Neural crest cell (in vitro differentiated cells): ENCODE data around the gene CAPN5. TPM values are rescaled to one million over a fixed set of nuclear protein-coding genes. Genes with fewer than 3 reads are reported as not detected.
"Not testable (repeated sequence)": the region's sequence is repeated elsewhere in the genome, so short reads cannot be mapped to it uniquely, and the experiment has no call there.

Experiments
- DNase-seq: peaks from one replicate; pipeline ENCODE4 v3.0.0; 2021; ENCODE audit warnings: low read depth, mixed read lengths, low spot score
- H3K27ac Mint-ChIP-seq: one replicate; pipeline ENCODE4 v1.8.0; 2021; ENCODE audit warnings: mild to moderate bottlenecking, mixed read lengths; ENCODE audit not compliant: unreplicated experiment
- H3K27me3 Mint-ChIP-seq: 2 replicates; pipeline ENCODE4 v1.8.0; 2021; ENCODE audit warnings: low read depth, mild to moderate bottlenecking, mixed read lengths
- H3K36me3 Mint-ChIP-seq: 2 replicates; pipeline ENCODE4 v1.8.0; 2021; ENCODE audit warnings: low read depth, mild to moderate bottlenecking, mixed read lengths
- H3K4me1 Mint-ChIP-seq: 2 replicates; pipeline ENCODE4 v1.8.0; 2021; ENCODE audit warnings: mixed read lengths
- H3K4me3 Mint-ChIP-seq: one replicate; pipeline ENCODE4 v1.8.0; 2021; ENCODE audit warnings: mild to moderate bottlenecking, mixed read lengths
- H3K9me3 Mint-ChIP-seq: 2 replicates; pipeline ENCODE4 v1.8.0; 2021; ENCODE audit warnings: mixed read lengths
- total RNA-seq: library from RNA; stranded (reverse); gene quantifications from 2 replicates; pipeline ENCODE4 v1.2.1, GENCODE V29; 2021
- TF ChIP-seq, protein P1 (sequence below): fragments of 200-600 bp; sonication (generic); conservative IDR thresholded peaks from 2 replicates; pipeline ENCODE4 v1.5.0; 2021; ENCODE audit warnings: antibody characterized with exemption, mild to moderate bottlenecking

The CAPN5 gene
- total RNA-seq, 1 donor from 2014 or later: 25.8 TPM

DNA sequence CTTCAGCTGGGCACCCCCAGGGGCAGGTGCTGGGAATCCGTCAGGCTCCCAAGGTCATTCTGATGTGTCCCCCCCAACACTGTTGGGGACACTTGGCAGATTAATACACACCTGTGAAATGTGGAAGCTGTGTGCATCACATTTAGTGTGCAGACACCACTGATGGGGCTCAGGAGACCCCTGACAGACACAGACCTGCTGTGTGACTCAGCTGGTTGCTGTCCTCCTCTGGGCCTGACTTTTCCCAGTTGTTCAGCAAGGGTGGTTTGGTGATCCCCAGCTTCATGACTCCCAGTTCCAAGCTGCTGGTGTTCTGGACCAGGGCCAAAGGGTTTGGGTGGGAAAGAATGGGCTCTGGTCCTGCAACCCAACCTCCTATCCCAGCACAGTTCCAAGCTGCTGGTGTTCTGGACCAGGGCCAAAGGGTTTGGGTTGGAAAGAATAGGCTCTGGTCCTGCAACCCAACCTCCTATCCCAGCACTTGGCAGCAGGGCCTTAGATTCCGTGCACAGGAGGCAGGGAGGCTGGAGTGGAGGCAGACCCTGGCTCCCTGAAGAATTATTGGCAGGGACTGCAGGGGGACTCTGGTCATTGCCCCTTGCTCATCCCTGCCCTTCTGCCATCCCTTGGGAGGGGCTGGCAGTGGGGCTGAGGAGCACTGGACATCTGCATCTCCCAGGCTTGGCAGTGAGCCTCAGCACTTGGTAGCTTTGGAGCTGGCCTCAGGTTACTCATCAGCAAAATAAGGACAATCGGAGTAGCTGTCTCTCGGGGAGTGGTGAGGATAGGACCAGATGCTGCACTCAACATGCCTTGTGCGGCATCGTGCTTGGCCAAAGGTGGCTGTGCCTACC, 27.4 kb downstream of the CAPN5 start:
- Mint-ChIP-seq H3K4me1 (peaks cover 4% of the 10 kb centered on the region), H3K36me3 (no peaks in the 10 kb centered on the region), H3K4me3 (no peak overlapping the region), H3K27ac (no peak overlapping the region), H3K9me3 (no peaks in the 10 kb centered on the region), H3K27me3 (no peaks in the 10 kb centered on the region)
- DNase-seq: no peak
- TF ChIP-seq, protein P1, sequence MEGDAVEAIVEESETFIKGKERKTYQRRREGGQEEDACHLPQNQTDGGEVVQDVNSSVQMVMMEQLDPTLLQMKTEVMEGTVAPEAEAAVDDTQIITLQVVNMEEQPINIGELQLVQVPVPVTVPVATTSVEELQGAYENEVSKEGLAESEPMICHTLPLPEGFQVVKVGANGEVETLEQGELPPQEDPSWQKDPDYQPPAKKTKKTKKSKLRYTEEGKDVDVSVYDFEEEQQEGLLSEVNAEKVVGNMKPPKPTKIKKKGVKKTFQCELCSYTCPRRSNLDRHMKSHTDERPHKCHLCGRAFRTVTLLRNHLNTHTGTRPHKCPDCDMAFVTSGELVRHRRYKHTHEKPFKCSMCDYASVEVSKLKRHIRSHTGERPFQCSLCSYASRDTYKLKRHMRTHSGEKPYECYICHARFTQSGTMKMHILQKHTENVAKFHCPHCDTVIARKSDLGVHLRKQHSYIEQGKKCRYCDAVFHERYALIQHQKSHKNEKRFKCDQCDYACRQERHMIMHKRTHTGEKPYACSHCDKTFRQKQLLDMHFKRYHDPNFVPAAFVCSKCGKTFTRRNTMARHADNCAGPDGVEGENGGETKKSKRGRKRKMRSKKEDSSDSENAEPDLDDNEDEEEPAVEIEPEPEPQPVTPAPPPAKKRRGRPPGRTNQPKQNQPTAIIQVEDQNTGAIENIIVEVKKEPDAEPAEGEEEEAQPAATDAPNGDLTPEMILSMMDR: no peak

DNA sequence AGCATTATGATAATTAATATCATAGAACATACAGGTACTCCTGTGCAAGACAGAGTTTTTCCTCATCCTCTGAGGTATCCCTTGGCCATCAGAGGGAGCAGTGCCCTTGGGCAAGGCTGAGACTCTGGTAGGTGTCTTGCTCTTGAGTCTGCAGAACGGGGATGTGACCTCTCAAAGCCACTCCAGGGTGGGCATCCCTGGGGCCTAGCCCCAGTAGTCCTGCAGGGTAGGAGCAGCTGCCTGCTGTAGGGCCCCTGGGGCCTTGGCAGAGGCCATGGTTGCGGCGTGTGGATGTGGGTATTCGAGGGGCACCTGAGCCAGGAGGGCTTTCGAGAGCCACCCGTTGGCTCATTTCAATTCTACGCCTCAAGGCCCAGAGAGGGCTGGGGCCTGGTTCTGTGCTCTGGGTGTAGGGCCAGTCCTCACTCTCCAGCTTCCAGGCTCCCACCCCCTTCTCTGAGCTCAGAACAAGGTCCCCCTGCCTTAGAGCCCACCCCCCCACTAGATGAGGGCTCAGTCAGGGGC, 28.1 kb downstream of the CAPN5 start:
- DNase-seq: no peak
- Mint-ChIP-seq H3K4me3 (no peak overlapping the region), H3K27me3 (no peaks in the 10 kb centered on the region), H3K4me1 (peaks cover 4% of the 10 kb centered on the region), H3K36me3 (no peaks in the 10 kb centered on the region), H3K27ac (no peak overlapping the region), H3K9me3 (no peaks in the 10 kb centered on the region)
- TF ChIP-seq, protein P1: no peak

DNA sequence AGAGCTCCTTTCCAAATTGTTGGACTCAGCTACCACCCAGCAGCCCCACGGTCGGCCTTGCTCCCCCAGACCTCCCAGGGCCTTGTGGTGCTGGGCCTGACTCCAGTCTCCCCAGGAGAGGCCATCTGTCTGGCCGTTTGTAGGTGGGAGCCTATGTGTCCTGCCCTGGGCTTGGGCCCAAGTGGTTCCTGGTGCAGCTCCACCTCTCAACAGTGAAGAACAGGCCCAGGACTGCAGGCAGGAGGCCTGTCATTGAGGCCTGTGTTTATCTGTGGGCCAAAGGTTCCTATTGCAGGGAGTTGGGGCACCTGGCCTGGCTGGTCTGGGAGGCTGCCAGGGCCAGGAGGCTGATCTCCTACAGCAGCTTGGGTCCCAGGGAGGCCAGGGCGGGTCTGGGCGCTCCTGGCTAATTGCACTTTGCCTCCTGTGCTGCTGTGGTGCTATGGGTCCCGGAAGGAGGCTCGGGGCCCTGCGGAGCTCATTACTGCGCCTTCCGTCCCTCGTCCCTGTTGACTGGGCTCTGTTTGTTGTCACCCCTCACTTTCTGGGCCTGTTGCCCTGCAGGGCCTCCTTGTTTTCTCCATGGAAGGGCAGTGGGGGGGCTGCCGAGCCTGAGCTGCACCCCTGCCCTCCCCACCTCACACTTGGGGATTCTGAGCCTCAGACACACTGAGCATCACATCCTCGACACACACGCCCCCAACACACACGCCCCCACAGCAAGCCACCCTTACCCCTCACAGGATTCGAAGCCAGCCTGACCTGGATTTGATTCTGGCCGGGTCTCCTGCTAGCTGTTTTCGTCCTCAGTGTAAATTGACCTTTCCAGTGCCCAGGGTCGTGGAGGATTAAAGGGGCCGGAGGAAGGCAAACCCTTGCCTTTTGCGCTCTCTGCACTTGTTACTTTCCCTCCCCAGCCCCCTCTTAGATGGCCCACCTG, 29.1 kb downstream of the CAPN5 start:
- no peak for DNase-seq
- no peak overlapping the region for H3K4me3 Mint-ChIP-seq
- TF ChIP-seq, protein P1: no peak
- peaks cover 4% of the 10 kb centered on the region for H3K4me1 Mint-ChIP-seq
- no peak overlapping the region for H3K27ac Mint-ChIP-seq
- no peaks in the 10 kb centered on the region for H3K27me3 Mint-ChIP-seq
- H3K9me3 Mint-ChIP-seq: no peaks in the 10 kb centered on the region
- peaks cover 5% of the 10 kb centered on the region for H3K36me3 Mint-ChIP-seq

DNA sequence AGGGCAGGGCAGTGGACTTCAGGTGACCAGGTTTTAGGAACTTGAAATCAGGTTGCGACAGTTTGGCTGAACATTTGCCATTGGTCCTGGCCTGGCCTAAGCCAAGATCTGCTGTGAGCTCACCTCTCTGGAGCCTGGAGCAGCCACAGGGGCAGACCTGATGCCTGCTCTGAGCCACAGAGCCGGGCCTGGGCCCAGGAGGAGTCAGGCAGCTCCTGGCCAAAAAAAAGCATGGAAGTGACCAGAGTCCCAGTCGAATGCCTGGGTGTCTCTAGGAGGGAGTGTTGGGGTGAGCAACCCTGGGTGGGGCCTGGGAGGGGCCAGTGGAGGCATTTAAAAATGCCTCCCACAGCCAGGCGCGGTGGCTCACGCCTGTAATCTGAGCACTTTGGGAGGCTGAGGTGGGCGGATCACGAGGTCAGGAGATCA, 29.8 kb downstream of the CAPN5 start:
- no peaks in the 10 kb centered on the region for H3K27me3 Mint-ChIP-seq
- TF ChIP-seq, protein P1: no peak
- no peak for DNase-seq
- no peak overlapping the region for H3K27ac Mint-ChIP-seq
- no peaks in the 10 kb centered on the region for H3K9me3 Mint-ChIP-seq
- H3K4me3 Mint-ChIP-seq: no peak overlapping the region
- H3K36me3 Mint-ChIP-seq: peaks cover 8% of the 10 kb centered on the region
- peaks cover 3% of the 10 kb centered on the region for H3K4me1 Mint-ChIP-seq

DNA sequence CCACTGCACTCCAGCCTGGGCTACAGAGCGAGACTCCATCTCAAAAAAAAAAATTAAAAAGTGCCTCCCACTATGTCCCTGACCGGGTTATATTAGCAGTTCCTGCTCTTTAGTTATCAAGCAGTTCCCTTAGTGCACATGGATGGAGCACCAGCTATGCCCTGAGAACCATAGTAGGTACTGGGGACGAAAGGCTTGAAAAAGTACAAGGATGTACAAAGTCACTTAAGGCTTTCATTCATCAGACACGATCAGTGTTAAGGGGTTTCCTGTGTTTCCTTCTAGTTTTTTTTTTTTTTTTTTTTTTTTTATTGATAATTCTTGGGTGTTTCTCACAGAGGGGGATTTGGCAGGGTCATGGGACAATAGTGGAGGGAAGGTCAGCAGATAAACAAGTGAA, 30.4 kb downstream of the CAPN5 start:
- H3K9me3 Mint-ChIP-seq, H3K4me1 Mint-ChIP-seq, DNase-seq, H3K4me3 Mint-ChIP-seq, H3K27ac Mint-ChIP-seq, H3K36me3 Mint-ChIP-seq, H3K27me3 Mint-ChIP-seq: not testable (repeated sequence)
